Measurements from ENCODE around the gene HTR3B.

The HTR3B gene

GRCh38 chr11:113951537-113951936, 46.9 kb downstream of the HTR3B start:
- TF ChIP-seq CTCF (IDR thresholded peaks at IDR 0.05; ENCODE audit: insufficient read depth, low read length, poor library complexity, severe bottlenecking) = no peak
- no peak for DNase-seq (ENCODE audit: extremely low read depth, insufficient read length)
- H3K36me3 ChIP-seq (ENCODE audit: control insufficient read depth, insufficient read depth, low read length) = no peaks in the 10 kb centered on the region
- no peak overlapping the region for H3K4me3 ChIP-seq (replicated peaks; ENCODE audit: low read depth, low read length)
- no peaks in the 10 kb centered on the region; the same call in 1 of the 2 replicates for H3K27me3 ChIP-seq (replicated peaks; ENCODE audit: control insufficient read depth, insufficient read depth, low read length)

DNA sequence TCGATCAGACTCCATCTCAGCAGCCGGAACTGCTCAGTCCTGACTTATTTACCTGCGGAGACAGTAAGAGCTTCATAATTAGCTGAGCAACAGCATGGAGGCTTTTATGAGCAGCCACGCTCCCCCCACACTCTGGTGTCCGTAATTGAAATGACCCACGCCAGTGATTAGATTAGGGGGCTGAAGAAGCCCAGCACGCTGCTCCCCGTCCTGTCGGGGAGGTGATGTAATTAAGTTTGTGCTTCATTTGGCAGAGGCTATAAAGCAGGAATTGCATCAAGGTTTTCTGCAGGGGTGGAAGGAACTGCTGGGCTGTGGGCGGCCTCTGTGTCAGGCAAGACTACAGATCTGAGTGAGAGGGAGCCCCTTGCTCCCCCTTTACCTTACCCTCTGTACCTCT, 47.5 kb downstream of the HTR3B start:
- no peak overlapping the region for H3K4me3 ChIP-seq (replicated peaks; ENCODE audit: low read depth, low read length)
- no peak for DNase-seq (ENCODE audit: extremely low read depth, insufficient read length)
- TF ChIP-seq CTCF (IDR thresholded peaks at IDR 0.05; ENCODE audit: insufficient read depth, low read length, poor library complexity, severe bottlenecking) = no peak
- H3K36me3 ChIP-seq (ENCODE audit: control insufficient read depth, insufficient read depth, low read length) = no peaks in the 10 kb centered on the region
- H3K27me3 ChIP-seq (replicated peaks; ENCODE audit: control insufficient read depth, insufficient read depth, low read length) = no peaks in the 10 kb centered on the region; the same call in 1 of the 2 replicates

DNA sequence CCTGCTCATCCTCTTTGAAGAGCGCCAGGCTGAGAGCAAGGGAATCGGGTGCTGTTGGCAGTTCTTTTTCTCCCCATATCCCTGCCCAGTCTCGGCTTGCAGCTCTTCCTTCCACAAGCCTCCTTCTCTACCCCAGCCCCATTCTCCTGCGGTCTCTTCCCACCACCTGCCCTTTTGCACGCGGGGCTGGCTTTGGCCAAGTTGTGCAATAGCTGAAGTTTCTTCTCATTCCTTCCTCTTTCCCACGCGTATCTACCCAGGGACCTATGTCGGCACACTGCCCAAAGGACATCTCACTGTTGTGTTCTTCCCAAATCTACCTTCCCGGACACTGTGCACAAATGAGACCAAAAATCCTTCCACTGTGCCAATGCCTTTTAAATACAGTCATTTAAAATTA, 48.0 kb downstream of the HTR3B start:
- no peak for TF ChIP-seq CTCF (IDR thresholded peaks at IDR 0.05; ENCODE audit: insufficient read depth, low read length, poor library complexity, severe bottlenecking)
- H3K4me3 ChIP-seq (replicated peaks; ENCODE audit: low read depth, low read length) = no peak overlapping the region
- H3K27me3 ChIP-seq (replicated peaks; ENCODE audit: control insufficient read depth, insufficient read depth, low read length) = no peaks in the 10 kb centered on the region; the same call in 1 of the 2 replicates
- no peak for DNase-seq (ENCODE audit: extremely low read depth, insufficient read length)
- no peaks in the 10 kb centered on the region for H3K36me3 ChIP-seq (ENCODE audit: control insufficient read depth, insufficient read depth, low read length)

GRCh38 chr11:113954235-113954634, 49.6 kb downstream of the HTR3B start:
- no peaks in the 10 kb centered on the region for H3K36me3 ChIP-seq (ENCODE audit: control insufficient read depth, insufficient read depth, low read length)
- DNase-seq (ENCODE audit: extremely low read depth, insufficient read length) = no peak
- H3K27me3 ChIP-seq (replicated peaks; ENCODE audit: control insufficient read depth, insufficient read depth, low read length) = peaks cover 2% of the 10 kb centered on the region; the same call in 1 of the 2 replicates
- H3K4me3 ChIP-seq (replicated peaks; ENCODE audit: low read depth, low read length) = no peak overlapping the region
- TF ChIP-seq CTCF (IDR thresholded peaks at IDR 0.05; ENCODE audit: insufficient read depth, low read length, poor library complexity, severe bottlenecking) = no peak

DNA sequence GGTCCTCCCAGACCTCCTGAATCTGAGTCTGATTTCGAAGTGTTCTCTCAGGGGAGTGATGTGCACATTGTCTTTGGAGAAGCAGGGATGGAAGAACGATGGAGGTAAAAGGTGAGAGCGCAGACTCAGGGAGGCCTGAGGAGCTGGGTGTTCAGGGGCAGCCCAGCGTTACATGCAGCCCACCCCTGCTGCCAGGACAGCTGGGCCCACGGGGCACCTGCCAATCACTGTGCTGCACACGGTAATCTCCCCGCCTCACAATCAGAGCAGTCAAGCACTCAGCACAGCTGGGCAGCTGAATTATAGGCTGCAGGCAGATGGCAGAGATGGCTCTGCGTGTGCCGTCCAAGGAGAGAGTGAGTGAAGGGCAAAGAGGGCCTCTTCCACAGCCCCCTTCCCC, 52.4 kb downstream of the HTR3B start:
- Histone ChIP-seq H3K36me3 (ENCODE audit: control insufficient read depth, insufficient read depth, low read length) (no peaks in the 10 kb centered on the region), H3K4me3 (replicated peaks; ENCODE audit: low read depth, low read length) (no peak overlapping the region), H3K27me3 (replicated peaks; ENCODE audit: control insufficient read depth, insufficient read depth, low read length) (peaks cover 2% of the 10 kb centered on the region; the same call in 1 of the 2 replicates)
- no peak for TF ChIP-seq CTCF (IDR thresholded peaks at IDR 0.05; ENCODE audit: insufficient read depth, low read length, poor library complexity, severe bottlenecking)
- DNase-seq (ENCODE audit: extremely low read depth, insufficient read length) = no peak

GRCh38 chr11:113960702-113961330, 56.2 kb downstream of the HTR3B start:
- Histone ChIP-seq H3K27me3 (replicated peaks; ENCODE audit: control insufficient read depth, insufficient read depth, low read length) (peaks cover 2% of the 10 kb centered on the region; the same call in 1 of the 2 replicates), H3K36me3 (ENCODE audit: control insufficient read depth, insufficient read depth, low read length) (no peaks in the 10 kb centered on the region), H3K4me3 (replicated peaks; ENCODE audit: low read depth, low read length) (no peak overlapping the region)
- TF ChIP-seq CTCF (IDR thresholded peaks at IDR 0.05; ENCODE audit: insufficient read depth, low read length, poor library complexity, severe bottlenecking) = no peak
- DNase-seq (ENCODE audit: extremely low read depth, insufficient read length) = no peak
